Thyroid gland (tissue), 4 donors: Measurements from ENCODE around the gene MAMDC4.
"Not testable (repeated sequence)": the region's sequence is repeated elsewhere in the genome, so short reads cannot be mapped to it uniquely, and the experiment has no call there.

ENCODE experiments used
- CTCF ChIP-seq, 6 experiments: fragments of 200-600 bp in 3 of 6; fragments of 450-650 bp in 3 of 6; sonication (generic) in 3 of 6; IDR thresholded peaks; one replicate each; pipeline ENCODE4 v1.5.1; 2016 to 2019; ENCODE audit warnings: antibody characterized with exemption in 6 of 6, mild to moderate bottlenecking in 2 of 6, inconsistent platforms in 1 of 6, moderate library complexity in 1 of 6
- POLR2A ChIP-seq, 2 donors: fragments of 450-650 bp; IDR thresholded peaks; one replicate each; pipeline ENCODE4 v1.6.1; 2017; ENCODE audit warnings: antibody characterized with exemption in 2 of 2, mild to moderate bottlenecking in 2 of 2, moderate library complexity in 1 of 2

GRCh38 chr9:136866898-136867421 lies 14.8 kb downstream of the MAMDC4 start:
- not testable (repeated sequence) for TF ChIP-seq CTCF, POLR2A (IDR thresholded peaks at IDR 0.05)
